ENCODE measurements around the gene MED26. TPM values are rescaled to one million over a fixed set of nuclear protein-coding genes. Genes with fewer than 3 reads are reported as not detected.

Gene MED26
- total RNA-seq, 1 donor from 2014 or later: 13.3 TPM

GRCh38 chr19:16527334-16527935 is 100.6 kb downstream of the MED26 start:
- Mint-ChIP-seq H3K4me1 (ENCODE audit: unreplicated experiment) (no peaks in the 10 kb centered on the region), H3K4me3 (ENCODE audit: unreplicated experiment) (peak overlapping the region; percentile 74), H3K9me3 (ENCODE audit: unreplicated experiment) (no peaks in the 10 kb centered on the region), H3K27ac (ENCODE audit: unreplicated experiment) (no peak overlapping the region), H3K27me3 (ENCODE audit: unreplicated experiment) (peaks cover 4% of the 10 kb centered on the region), H3K36me3 (ENCODE audit: low read depth, unreplicated experiment) (peaks cover 32% of the 10 kb centered on the region)
- DNase-seq (ENCODE audit: low spot score): no peak
- TF ChIP-seq CTCF (IDR thresholded peaks at IDR 0.05; ENCODE audit: unreplicated experiment): no peak

GRCh38 chr19:16525751-16526481 is 102.1 kb downstream of the MED26 start:
- no peak for DNase-seq (ENCODE audit: low spot score)
- H3K4me1 Mint-ChIP-seq (ENCODE audit: unreplicated experiment): no peaks in the 10 kb centered on the region
- no peak for TF ChIP-seq CTCF (IDR thresholded peaks at IDR 0.05; ENCODE audit: unreplicated experiment)
- H3K27ac Mint-ChIP-seq (ENCODE audit: unreplicated experiment): no peak overlapping the region
- no peak overlapping the region for H3K4me3 Mint-ChIP-seq (ENCODE audit: unreplicated experiment)
- H3K36me3 Mint-ChIP-seq (ENCODE audit: low read depth, unreplicated experiment): peaks cover 22% of the 10 kb centered on the region
- H3K27me3 Mint-ChIP-seq (ENCODE audit: unreplicated experiment): peaks cover 4% of the 10 kb centered on the region
- no peaks in the 10 kb centered on the region for H3K9me3 Mint-ChIP-seq (ENCODE audit: unreplicated experiment)

DNA sequence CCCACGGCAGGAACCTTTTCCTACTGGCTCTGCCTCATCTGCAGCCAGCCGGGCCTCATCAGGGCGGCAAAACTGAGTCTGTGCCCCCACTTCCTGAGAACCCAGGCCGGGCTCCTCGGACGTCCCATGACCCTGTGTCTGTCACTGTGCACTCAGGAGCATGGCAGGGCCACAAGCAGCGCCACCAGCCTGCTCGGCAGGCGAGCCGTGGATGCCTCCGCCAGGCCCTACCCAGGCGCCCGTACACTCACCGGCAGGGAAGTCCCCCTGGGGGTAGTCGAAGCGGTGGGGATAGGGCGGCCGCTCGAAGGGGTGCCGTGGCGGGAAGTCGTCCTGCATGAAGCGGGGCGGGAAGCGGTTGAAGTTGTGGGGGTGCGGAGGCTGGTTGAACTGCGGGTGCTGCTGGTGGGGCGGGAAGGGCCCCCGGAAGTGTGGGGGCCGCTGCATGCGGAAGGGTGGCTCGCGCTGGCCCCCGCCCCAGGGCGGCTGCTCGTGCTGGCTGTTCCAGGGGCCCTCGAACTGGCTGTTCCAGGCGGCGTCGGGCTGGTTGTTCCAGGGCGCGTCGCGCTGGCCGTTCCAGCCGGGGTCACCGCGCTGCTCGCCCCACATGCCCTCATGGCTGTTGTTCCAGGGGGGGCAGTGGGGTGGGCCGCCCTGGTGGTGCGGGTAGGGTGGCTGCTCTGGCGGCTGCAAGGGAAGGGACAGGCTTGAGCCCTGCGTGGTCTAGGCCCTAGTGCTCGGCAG is 102.8 kb downstream of the MED26 start:
- Mint-ChIP-seq H3K9me3 (ENCODE audit: unreplicated experiment) (no peaks in the 10 kb centered on the region), H3K4me1 (ENCODE audit: unreplicated experiment) (no peaks in the 10 kb centered on the region), H3K27ac (ENCODE audit: unreplicated experiment) (no peak overlapping the region), H3K27me3 (ENCODE audit: unreplicated experiment) (peaks cover 4% of the 10 kb centered on the region), H3K4me3 (ENCODE audit: unreplicated experiment) (no peak overlapping the region), H3K36me3 (ENCODE audit: low read depth, unreplicated experiment) (peaks cover 29% of the 10 kb centered on the region)
- no peak for TF ChIP-seq CTCF (IDR thresholded peaks at IDR 0.05; ENCODE audit: unreplicated experiment)
- no peak for DNase-seq (ENCODE audit: low spot score)

Other genes starting within 250 kb of the MED26 start
- 34.5 TPM for gene EPS15L1, start 156.2 kb downstream of the MED26 start, total RNA-seq (ENCODE audit: unreplicated experiment)
- not detected for gene CALR3, start 132.0 kb downstream of the MED26 start, total RNA-seq (ENCODE audit: unreplicated experiment)
- gene C19orf44, start 131.8 kb downstream of the MED26 start, total RNA-seq (ENCODE audit: unreplicated experiment): 3.7 TPM
- gene CHERP, start 85.8 kb downstream of the MED26 start, total RNA-seq (ENCODE audit: unreplicated experiment): 66.5 TPM
- gene SLC35E1, start 55.8 kb downstream of the MED26 start, total RNA-seq (ENCODE audit: unreplicated experiment): 29.7 TPM
- 53.2 TPM for gene SMIM7, start 31.9 kb upstream of the MED26 start, total RNA-seq (ENCODE audit: unreplicated experiment)
- 0.36 TPM for gene TMEM38A, start 32.9 kb upstream of the MED26 start, total RNA-seq (ENCODE audit: unreplicated experiment)
- not detected for gene NWD1, start 91.6 kb upstream of the MED26 start, total RNA-seq (ENCODE audit: unreplicated experiment)
- 84.8 TPM for gene SIN3B, start 201.2 kb upstream of the MED26 start, total RNA-seq (ENCODE audit: unreplicated experiment)

Measured in endothelial cell (in vitro differentiated cells).